Raji (cell line): Measurements from ENCODE around the gene PDE10A.

Source experiments
- POLR2A ChIP-seq: IDR thresholded peaks from 2 replicates; pipeline ENCODE4 v1.6.1; 2011; ENCODE audit warnings: low read depth, low read length, control low read depth; ENCODE audit not compliant: insufficient read depth

The PDE10A gene

GRCh38 chr6:165624871-165625639 lies 38.0 kb downstream of the PDE10A start:
- no peak for TF ChIP-seq POLR2A

- TF ChIP-seq POLR2A = no peak
These were observed 41.1 kb downstream of the PDE10A start for GRCh38 chr6:165621940-165622339.

GRCh38 chr6:165618241-165618640 lies 44.8 kb downstream of the PDE10A start:
- no peak for TF ChIP-seq POLR2A

GRCh38 chr6:165617528-165617927 lies 45.5 kb downstream of the PDE10A start:
- no peak for TF ChIP-seq POLR2A

- TF ChIP-seq POLR2A = no peak
These were observed 46.9 kb downstream of the PDE10A start for GRCh38 chr6:165616116-165616515.

- TF ChIP-seq POLR2A = no peak
These were observed 47.4 kb downstream of the PDE10A start for GRCh38 chr6:165615636-165616035.

- TF ChIP-seq POLR2A = no peak
These were observed 51.7 kb downstream of the PDE10A start for GRCh38 chr6:165611294-165611693.

GRCh38 chr6:165606740-165607008 lies 56.4 kb downstream of the PDE10A start:
- no peak for TF ChIP-seq POLR2A

GRCh38 chr6:165605901-165606739 lies 56.9 kb downstream of the PDE10A start:
- no peak for TF ChIP-seq POLR2A

- no peak for TF ChIP-seq POLR2A
These were observed 57.7 kb downstream of the PDE10A start for GRCh38 chr6:165605182-165605875.

- no peak for TF ChIP-seq POLR2A
These were observed 60.8 kb downstream of the PDE10A start for GRCh38 chr6:165602291-165602690.

- no peak for TF ChIP-seq POLR2A
These were observed 62.4 kb downstream of the PDE10A start for GRCh38 chr6:165600606-165601005.

- TF ChIP-seq POLR2A = no peak
These were observed 63.2 kb downstream of the PDE10A start for GRCh38 chr6:165599596-165600487.

GRCh38 chr6:165599121-165599520 lies 63.9 kb downstream of the PDE10A start:
- no peak for TF ChIP-seq POLR2A

- TF ChIP-seq POLR2A = no peak
These were observed 65.2 kb downstream of the PDE10A start for GRCh38 chr6:165597821-165598220.

- no peak for TF ChIP-seq POLR2A
These were observed 68.3 kb downstream of the PDE10A start for GRCh38 chr6:165594584-165595333.
